Activated T-cell treated with anti-CD3 and anti-CD28 coated beads for 24 hours (primary cell): ENCODE data around the gene QKI.

Experiments
- DNase-seq: peaks from one replicate; pipeline ENCODE4 v3.0.0-alpha.2; 2020; ENCODE audit warnings: low read depth

QKI gene

GRCh38 chr6:163487606-163488005 is 73.1 kb downstream of the QKI start:
- DNase-seq: no peak

- DNase-seq: no peak
Observed at GRCh38 chr6:163489584-163489983, 75.1 kb downstream of the QKI start.

- no peak for DNase-seq
Observed at GRCh38 chr6:163490826-163491577, 76.5 kb downstream of the QKI start.

- DNase-seq: no peak
Observed at GRCh38 chr6:163491737-163492300, 77.3 kb downstream of the QKI start.

- no peak for DNase-seq
Observed at GRCh38 chr6:163494279-163494727, 79.8 kb downstream of the QKI start.

- no peak for DNase-seq
Observed at GRCh38 chr6:163496205-163496604, 81.7 kb downstream of the QKI start.

- DNase-seq: no peak
Observed at GRCh38 chr6:163500105-163500504, 85.6 kb downstream of the QKI start.

GRCh38 chr6:163501026-163501425 is 86.5 kb downstream of the QKI start:
- DNase-seq: no peak

- no peak for DNase-seq
Observed at GRCh38 chr6:163501439-163501838, 86.9 kb downstream of the QKI start.

- no peak for DNase-seq
Observed at GRCh38 chr6:163504984-163505640, 90.6 kb downstream of the QKI start.

- DNase-seq: no peak
Observed at GRCh38 chr6:163507965-163508364, 93.4 kb downstream of the QKI start.

- no peak for DNase-seq
Observed at GRCh38 chr6:163513003-163513402, 98.5 kb downstream of the QKI start.

- DNase-seq: no peak
Observed at GRCh38 chr6:163513570-163514166, 99.2 kb downstream of the QKI start.

GRCh38 chr6:163516908-163517307 is 102.4 kb downstream of the QKI start:
- DNase-seq: no peak

GRCh38 chr6:163520956-163521355 is 106.4 kb downstream of the QKI start:
- no peak for DNase-seq

GRCh38 chr6:163522033-163522432 is 107.5 kb downstream of the QKI start:
- DNase-seq: no peak

- DNase-seq: no peak
Observed at GRCh38 chr6:163525926-163526325, 111.4 kb downstream of the QKI start.

- no peak for DNase-seq
Observed at GRCh38 chr6:163526346-163526745, 111.8 kb downstream of the QKI start.

- DNase-seq: no peak
Observed at GRCh38 chr6:163527291-163527690, 112.8 kb downstream of the QKI start.

- no peak for DNase-seq
Observed at GRCh38 chr6:163529605-163530004, 115.1 kb downstream of the QKI start.

- no peak for DNase-seq
Observed at GRCh38 chr6:163530406-163530805, 115.9 kb downstream of the QKI start.

- no peak for DNase-seq
Observed at GRCh38 chr6:163531122-163531521, 116.6 kb downstream of the QKI start.

GRCh38 chr6:163532526-163533078 is 118.1 kb downstream of the QKI start:
- DNase-seq: no peak
